GM12878 (cell line): ENCODE data around the gene BEST3. TPM values are rescaled to one million over a fixed set of nuclear protein-coding genes. Genes with fewer than 3 reads are reported as not detected.

Source experiments
- ATAC-seq: fragments of 200-7000 bp; cut with Tn5 transposase; 3 replicates; pipeline ENCODE4 v1.9.1; 2020; ENCODE audit warnings: mild to moderate bottlenecking, moderate library complexity
- BruUV-seq: library from RNA; stranded (reverse); fragments of 400-500 nt; replicated peaks from 2 replicates; lab custom pipeline; 2021; lab: Mats Ljungman, UMichigan
- CTCF ChIA-PET: fragments of 300-600 bp; sonication (Branson Sonifier 250); formaldehyde crosslinking; extraction: SDS; loops from one replicate; lab custom pipeline; 2021; ENCODE audit warnings: inconsistent platforms; lab: Yijun Ruan, JAX
- POLR2A ChIA-PET: fragments of 350-600 bp; formaldehyde crosslinking; extraction: SDS; loops from one replicate; lab custom pipeline; 2021; ENCODE audit warnings: inconsistent platforms; lab: Charles Lee
- RAD21 ChIA-PET: fragments of 300-600 bp; sonication (Branson Sonifier 250); formaldehyde crosslinking; loops from one replicate; lab custom pipeline; 2023; ENCODE audit warnings: antibody characterized with exemption; ENCODE audit not compliant: unreplicated experiment; lab: Charles Lee
- SMC1A ChIA-PET: fragments of 300-600 bp; sonication (Branson Sonifier 250); formaldehyde crosslinking; loops from one replicate; lab custom pipeline; 2023; ENCODE audit not compliant: unreplicated experiment, uncharacterized antibody; lab: Charles Lee
- DNase-seq: peaks from one replicate; pipeline ENCODE4 v3.0.0-alpha.2; 2011; ENCODE audit warnings: low read depth, low spot score
- FAIRE-seq: peaks from 3 replicates; lab custom pipeline; 2011; peaks lifted over from hg19 to GRCh38; lab: Jason Lieb, UNC
- H2AFZ ChIP-seq: 2 replicates; pipeline ENCODE4 v1.6.0; 2011; ENCODE audit warnings: low read depth, low read length, control low read depth; ENCODE audit not compliant: control insufficient read depth
- H3K27ac ChIP-seq: 2 replicates; pipeline ENCODE4 v1.5.1; 2011; ENCODE audit warnings: control low read depth; ENCODE audit not compliant: control insufficient read depth, insufficient read depth
- H3K27me3 ChIP-seq, 2 experiments: replicated peaks in 1 of 2; 2 replicates each; pipeline versions ENCODE4 v1.6.0 to v1.6.1; 2011; ENCODE audit warnings: low read length in 1 of 2; ENCODE audit not compliant: control insufficient read depth in 2 of 2, insufficient read depth in 2 of 2
- H3K36me3 ChIP-seq, 2 experiments: 2 replicates each; pipeline ENCODE4 v1.5.1; 2011; ENCODE audit warnings: low read length in 1 of 2; ENCODE audit not compliant: control insufficient read depth in 2 of 2, insufficient read depth in 2 of 2
- H3K4me1 ChIP-seq: 2 replicates; pipeline ENCODE4 v1.6.1; 2011; ENCODE audit warnings: mild to moderate bottlenecking, low read length, moderate library complexity, mixed read lengths; ENCODE audit not compliant: control insufficient read depth, insufficient read depth
- H3K4me2 ChIP-seq: 2 replicates; pipeline ENCODE4 v1.6.0; 2011; ENCODE audit warnings: control low read depth; ENCODE audit not compliant: control insufficient read depth, insufficient read depth
- H3K4me3 ChIP-seq: fragments of 200-600 bp; sonication (generic); 2 replicates; pipeline ENCODE4 v1.5.1; 2016
- H3K79me2 ChIP-seq: 2 replicates; pipeline ENCODE4 v1.6.0; 2011; ENCODE audit warnings: low read length; ENCODE audit not compliant: control insufficient read depth, insufficient read depth
- H3K9ac ChIP-seq: 2 replicates; pipeline ENCODE4 v1.8.0; 2011; ENCODE audit warnings: low read length, control low read depth, mixed read lengths; ENCODE audit not compliant: control insufficient read depth, insufficient read depth
- H3K9me3 ChIP-seq: replicated peaks from 3 replicates; pipeline ENCODE4 v1.5.1; 2011; ENCODE audit warnings: mild to moderate bottlenecking, low read length; ENCODE audit not compliant: control insufficient read depth, insufficient read depth
- H4K20me1 ChIP-seq: 2 replicates; pipeline ENCODE4 v1.6.0; 2011; ENCODE audit not compliant: control insufficient read depth, insufficient read depth
- CTCF ChIP-seq, 3 experiments: IDR thresholded peaks in 2 of 3; conservative IDR thresholded peaks in 1 of 3; 2 replicates each; pipeline ENCODE4 v1.5.1; 2011; ENCODE audit warnings: low read depth in 3 of 3, low read length in 3 of 3, mild to moderate bottlenecking in 3 of 3, control low read depth in 2 of 3, moderate library complexity in 2 of 3, inconsistent platforms in 1 of 3, mixed read lengths in 1 of 3; ENCODE audit not compliant: control insufficient read depth in 2 of 3, insufficient read depth in 1 of 3; ENCODE audit errors: extremely low read depth in 1 of 3
- FOXK2 ChIP-seq: fragments of 450-650 bp; IDR thresholded peaks from 2 replicates; pipeline ENCODE4 v1.6.1; 2017; ENCODE audit warnings: mild to moderate bottlenecking, moderate library complexity
- MEF2A ChIP-seq: IDR thresholded peaks from 2 replicates; pipeline ENCODE4 v1.6.1; 2011; ENCODE audit warnings: low read depth, mild to moderate bottlenecking, low read length, moderate library complexity; ENCODE audit not compliant: insufficient read depth
- MLLT1 ChIP-seq: fragments of 450-650 bp; IDR thresholded peaks from 2 replicates; pipeline ENCODE4 v1.6.1; 2016; ENCODE audit warnings: mild to moderate bottlenecking
- NFYA ChIP-seq: IDR thresholded peaks from 2 replicates; pipeline ENCODE4 v1.6.1; 2011; ENCODE audit warnings: low read depth, mild to moderate bottlenecking, low read length, improper control_type of control experiment, borderline replicate concordance
- NRF1 ChIP-seq: conservative IDR thresholded peaks from 2 replicates; pipeline ENCODE4 v1.6.1; 2011; ENCODE audit warnings: mild to moderate bottlenecking, low read depth, low read length, improper control_type of control experiment
- PKNOX1 ChIP-seq: fragments of 450-650 bp; IDR thresholded peaks from 2 replicates; pipeline ENCODE4 v1.6.1; 2016; ENCODE audit warnings: mild to moderate bottlenecking
- SMAD5 ChIP-seq: IDR thresholded peaks from 2 replicates; pipeline ENCODE4 v1.6.1; 2016; ENCODE audit warnings: antibody characterized with exemption, low read depth
- SMC3 ChIP-seq: IDR thresholded peaks from 2 replicates; pipeline ENCODE4 v1.6.1; 2011; ENCODE audit warnings: low read length, improper control_type of control experiment, borderline replicate concordance
- SREBF2 ChIP-seq: IDR thresholded peaks from 2 replicates; pipeline ENCODE4 v1.6.1; 2012; ENCODE audit warnings: mild to moderate bottlenecking, low read length
- ZNF687 ChIP-seq: fragments of 450-650 bp; IDR thresholded peaks from 2 replicates; pipeline ENCODE4 v1.6.1; 2017; ENCODE audit warnings: mild to moderate bottlenecking, moderate library complexity
- WGBS: methylation state at CpG from one replicate; pipeline ENCODE4 v1.1.6; 2016; ENCODE audit warnings: low lambda C conversion rate; ENCODE audit not compliant: insufficient replicate concordance, insufficient coverage; ENCODE audit errors: missing lambda C conversion rate; 5-methylcytosine and 5-hydroxymethylcytosine counted together
- in situ Hi-C: fragments of 300-500 bp; cut with MboI; formaldehyde crosslinking; loops from 9 replicates; pipeline ENCODE4 v1.14.3; 2018; ENCODE audit warnings: mixed read lengths
- intact Hi-C: fragments of 100-400 bp; cut with micrococcal nuclease; formaldehyde crosslinking; loops from one replicate; pipeline ENCODE4 v1.14.2; 2022; ENCODE audit not compliant: unreplicated experiment
- polyA plus RNA-seq, 11 experiments: library from polyadenylated mRNA; depleted of rRNA in 4 of 11; unstranded in 6 of 11; stranded (reverse) in 5 of 11; fragments of >200 nt; fragmentation: Nextera tagmentation in 4 of 11; fragmentation: Illumina TruSeq in 1 of 11; extraction: Ambion mirVana in 4 of 11; extraction: Trizol in 1 of 11; gene quantifications; 1 replicate in 1 of 11; 2 replicates in 10 of 11; pipeline versions ENCODE4 v1.2.1 to v1.2.3, GENCODE V29; 2011 to 2016; ENCODE audit warnings: inconsistent platforms in 2 of 11, missing spikeins in 2 of 11, low read depth in 1 of 11
- total RNA-seq, 4 experiments: library from RNA; depleted of rRNA in 3 of 4; stranded (reverse); fragments of >200 nt in 3 of 4; fragmentation: Illumina TruSeq in 1 of 4; extraction: Trizol in 1 of 4; gene quantifications; 2 replicates each; pipeline versions ENCODE4 v1.2.1 to v1.2.3, GENCODE V29; 2013 to 2021

BEST3 gene
- total and polyA plus RNA-seq, 10 of the 15 experiments (the other 5 are each of a cell fraction or from before 2014, with no cell fraction given): not detected

- CTCF ChIA-PET: no interaction called here
- no peaks in the 10 kb centered on the region for H4K20me1 ChIP-seq
- no peak for DNase-seq
- no TSS peak for BruUV-seq
- ATAC-seq: no peak
- POLR2A ChIA-PET: no interaction called here
- RAD21 ChIA-PET: no interaction called here
- H3K27ac ChIP-seq: no peak overlapping the region
- WGBS: 63% methylated on average over 1 of the region's 1 CpG
- SMC1A ChIA-PET: interaction anchor here (1.2 kb wide), 1 partner anchor 48 kb away, joined by 3 read pairs; no protein-coding TSS in a partner anchor
- H3K79me2 ChIP-seq: no peaks in the 10 kb centered on the region
- no peak overlapping the region for H3K4me3 ChIP-seq
- intact Hi-C loops: no loop called here
- no peak overlapping the region for H2AFZ ChIP-seq
- FAIRE-seq: no peak
- no peaks in the 10 kb centered on the region for H3K36me3 ChIP-seq
- no peak overlapping the region for H3K9ac ChIP-seq
- no peaks in the 10 kb centered on the region; a peak in 1 of 4 replicates for H3K27me3 ChIP-seq
- in situ Hi-C loops: no loop called here
- no peak overlapping the region for H3K4me2 ChIP-seq
- no peaks in the 10 kb centered on the region for H3K9me3 ChIP-seq
- no peaks in the 10 kb centered on the region for H3K4me1 ChIP-seq
- TF ChIP-seq CTCF (IDR thresholded peaks at IDR 0.05 in 2 of 3, conservative IDR thresholded peaks at IDR 0.05 in 1 of 3; ENCODE audit: control insufficient read depth in 2 of 3, extremely low read depth in 1 of 3, insufficient read depth in 1 of 3, low read depth in 3 of 3, low read length in 3 of 3) (no peak), MLLT1 (no peak), NRF1 (no peak), SMC3 (no peak), NFYA (no peak), MEF2A (no peak), SREBF2 (no peak), PKNOX1 (no peak), SMAD5 (no peak), ZNF687 (no peak), FOXK2 (no peak)
These were observed 11.1 kb downstream of the BEST3 start for GRCh38 chr12:69688021-69688420.
